Psoas muscle (tissue), 8 donors: ENCODE results near the gene TINCR. TPM values are rescaled to one million over a fixed set of nuclear protein-coding genes. Genes with fewer than 3 reads are reported as not detected.

Source experiments
- ATAC-seq, 4 donors: fragments of 200-7000 bp; cut with Tn5 transposase; one replicate each; pipeline ENCODE4 v1.9.1; 2020; ENCODE audit warnings: moderate library complexity in 3 of 4, mild to moderate bottlenecking in 2 of 4
- DNase-seq, 2 donors: peaks; one replicate each; pipeline ENCODE4 v3.0.0-alpha.2; 2020
- H3K27ac ChIP-seq: fragments of 200-600 bp; one replicate; pipeline ENCODE4 v1.8.0; 2022
- H3K27me3 ChIP-seq, 3 donors: fragments of 200-600 bp in 1 of 3; one replicate each; pipeline versions ENCODE4 v1.6.1 to v1.8.0; 2013 to 2022; ENCODE audit warnings: low read length in 2 of 3, mild to moderate bottlenecking in 2 of 3, moderate library complexity in 1 of 3; ENCODE audit not compliant: insufficient read depth in 3 of 3
- H3K36me3 ChIP-seq, 2 donors: fragments of 200-600 bp in 1 of 2; one replicate each; pipeline versions ENCODE4 v1.6.1 to v1.8.0; 2013 to 2022; ENCODE audit warnings: low read depth in 1 of 2, mild to moderate bottlenecking in 1 of 2, moderate library complexity in 1 of 2; ENCODE audit not compliant: insufficient read depth in 1 of 2
- H3K4me1 ChIP-seq: fragments of 200-600 bp; one replicate; pipeline ENCODE4 v1.8.0; 2022
- H3K4me3 ChIP-seq: fragments of 200-600 bp; one replicate; pipeline ENCODE4 v1.8.0; 2022; ENCODE audit warnings: mild to moderate bottlenecking
- H3K9me3 ChIP-seq: fragments of 200-600 bp; one replicate; pipeline ENCODE4 v1.8.0; 2022
- CTCF ChIP-seq: fragments of 200-600 bp; IDR thresholded peaks from one replicate; pipeline ENCODE4 v1.8.0; 2022; ENCODE audit warnings: antibody characterized with exemption
- WGBS, 3 donors: extraction: QIAGEN DNeasy Blood & Tissue Kit; methylation state at CpG; one replicate each; pipeline versions ENCODE4 v1.1.6 to v1.1.7; 2013; 5-methylcytosine and 5-hydroxymethylcytosine counted together
- intact Hi-C, 2 donors: fragments of 100-400 bp; cut with DNase I; formaldehyde crosslinking; loops; one replicate each; pipeline versions ENCODE4 v1.11.0 to v1.14.2; 2022
- polyA plus RNA-seq, 3 donors: library from polyadenylated mRNA; stranded (reverse); fragments of 200-250 nt; gene quantifications; one replicate each; pipeline ENCODE4 v1.2.3, GENCODE V29; 2013
- total RNA-seq, 4 donors: library from RNA; stranded (reverse); fragmentation: NEBNext Ultra II Directional in 2 of 4; extraction: Animal tissue kit (Norgen Biotek cat#: 25700) in 2 of 4; gene quantifications; one replicate each; pipeline versions ENCODE4 v1.2.1 to v1.2.4, GENCODE V29; 2021 to 2023
- donor health status: healthy with polysubstance abuse.
- donor health status: DM: no; HTN: no; CAD: no; lungs with moderate emphysema.
- donor health status: Bipolar disorder and iron deficiency.
- donor health status: healthy.
- donor health status: DM: yes; HTN: yes; CAD: no.
- donor health status: DM: no; HTN: no; CAD: no.
- donor health status: DM: no; HTN: no; CAD: no.
- donor health status: DM: yes; HTN: yes; CAD: no.

Gene TINCR
- total and polyA plus RNA-seq, 7 donors: 0.06 to 0.38 (median 0.18) TPM; not detected in 2

- H3K9me3 ChIP-seq: peaks cover 5% of the 10 kb centered on the region
- TF ChIP-seq CTCF: no peak
- 59 to 61% (median 60%) methylated on average over 6 of the region's 6 CpGs for WGBS, 3 donors
- no peak for ATAC-seq
- no peaks in the 10 kb centered on the region for H3K4me1 ChIP-seq
- peaks cover 0 to 22% (median 8%) of the 10 kb centered on the region in 3 donors for H3K27me3 ChIP-seq
- intact Hi-C loops: no loop called here
- H3K4me3 ChIP-seq: no peak overlapping the region
- DNase-seq: no peak
- H3K27ac ChIP-seq: no peak overlapping the region
- no peaks in the 10 kb centered on the region for H3K36me3 ChIP-seq
Measured at GRCh38 chr19:5524081-5524480, 43.7 kb downstream of the TINCR start.

- 44 to 50% (median 47%) methylated on average over 11 of the region's 11 CpGs for WGBS, 3 donors
- Histone ChIP-seq H3K4me3 (no peak overlapping the region), H3K27ac (no peak overlapping the region), H3K9me3 (peaks cover 5% of the 10 kb centered on the region), H3K36me3 (no peaks in the 10 kb centered on the region), H3K4me1 (no peaks in the 10 kb centered on the region), H3K27me3 (peaks cover 0 to 9% (median 8%) of the 10 kb centered on the region in 3 donors)
- intact Hi-C loops: no loop called here
- ATAC-seq: no peak
- no peak for DNase-seq
- no peak for TF ChIP-seq CTCF
Measured at GRCh38 chr19:5522106-5522505, 45.6 kb downstream of the TINCR start.

- Histone ChIP-seq H3K27ac (no peak overlapping the region), H3K4me1 (no peaks in the 10 kb centered on the region), H3K9me3 (peaks cover 17% of the 10 kb centered on the region), H3K27me3 (peaks cover 0 to 9% (median 8%) of the 10 kb centered on the region in 3 donors), H3K4me3 (no peak overlapping the region), H3K36me3 (no peaks in the 10 kb centered on the region)
- no peak for TF ChIP-seq CTCF
- WGBS, 3 donors: 91 to 97% (median 91%) methylated on average over 4 of the region's 4 CpGs
- intact Hi-C loops: no loop called here
- ATAC-seq (no peak), DNase-seq (no peak)
Measured at GRCh38 chr19:5520501-5520900, 47.3 kb downstream of the TINCR start.

- no peak for DNase-seq
- no peak overlapping the region for H3K4me3 ChIP-seq
- intact Hi-C loops: no loop called here
- ATAC-seq: no peak
- H3K4me1 ChIP-seq: no peaks in the 10 kb centered on the region
- TF ChIP-seq CTCF: no peak
- no peak overlapping the region for H3K27ac ChIP-seq
- H3K9me3 ChIP-seq: peaks cover 17% of the 10 kb centered on the region
- H3K36me3 ChIP-seq: no peaks in the 10 kb centered on the region
- 57 to 62% (median 58%) methylated on average over 4 of the region's 4 CpGs for WGBS, 3 donors
- peaks cover 0 to 9% (median 5%) of the 10 kb centered on the region in 3 donors for H3K27me3 ChIP-seq
Measured at GRCh38 chr19:5519076-5519475, 48.7 kb downstream of the TINCR start.

GRCh38 chr19:5515737-5516136 lies 52.0 kb downstream of the TINCR start:
- H3K4me1 ChIP-seq: no peaks in the 10 kb centered on the region
- ATAC-seq: no peak
- H3K36me3 ChIP-seq: no peaks in the 10 kb centered on the region
- 72 to 76% (median 75%) methylated on average over 5 of the region's 5 CpGs for WGBS, 3 donors
- peaks cover 0 to 3% (median 2%) of the 10 kb centered on the region in 3 donors for H3K27me3 ChIP-seq
- DNase-seq: no peak
- peaks cover 16% of the 10 kb centered on the region for H3K9me3 ChIP-seq
- H3K4me3 ChIP-seq: no peak overlapping the region
- no peak overlapping the region for H3K27ac ChIP-seq
- no peak for TF ChIP-seq CTCF
- intact Hi-C loops: no loop called here
